Measurements from ENCODE around the gene GMCL1. TPM values are rescaled to one million over a fixed set of nuclear protein-coding genes. Genes with fewer than 3 reads are reported as not detected.

Gene GMCL1
- total and polyA plus RNA-seq, 9 of the 15 experiments (the other 6 are each of a cell fraction or from before 2014, with no cell fraction given): 7.0 to 27.3 (median 15.4) TPM

DNA sequence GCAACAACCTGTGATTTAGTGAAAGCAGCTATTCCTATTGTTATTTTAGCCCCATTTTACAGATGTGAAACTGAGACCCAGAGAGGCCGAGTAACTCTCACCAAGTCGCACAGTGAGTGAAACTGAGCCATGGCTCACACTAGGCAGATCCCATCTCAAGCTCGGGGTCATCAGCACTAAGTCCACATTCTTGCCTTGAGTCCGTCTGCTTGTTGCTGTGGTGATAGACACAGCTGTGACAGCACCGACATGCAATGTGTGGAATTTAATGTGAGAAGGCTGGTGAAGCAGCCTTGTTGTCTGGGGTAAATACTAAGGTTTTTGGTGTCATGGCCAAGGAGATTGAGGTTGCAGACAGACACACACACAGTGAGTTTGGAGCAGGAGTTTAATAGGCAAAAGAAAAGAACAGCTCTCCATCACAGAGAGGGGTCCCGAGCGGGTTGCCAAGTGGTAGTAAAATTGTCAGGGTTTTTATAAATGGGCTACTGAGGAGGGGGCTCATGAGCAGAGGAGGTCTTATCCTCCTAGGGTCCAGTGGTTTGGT is 40.2 kb upstream of the GMCL1 start (continued):
- TF ChIP-seq, protein P1, sequence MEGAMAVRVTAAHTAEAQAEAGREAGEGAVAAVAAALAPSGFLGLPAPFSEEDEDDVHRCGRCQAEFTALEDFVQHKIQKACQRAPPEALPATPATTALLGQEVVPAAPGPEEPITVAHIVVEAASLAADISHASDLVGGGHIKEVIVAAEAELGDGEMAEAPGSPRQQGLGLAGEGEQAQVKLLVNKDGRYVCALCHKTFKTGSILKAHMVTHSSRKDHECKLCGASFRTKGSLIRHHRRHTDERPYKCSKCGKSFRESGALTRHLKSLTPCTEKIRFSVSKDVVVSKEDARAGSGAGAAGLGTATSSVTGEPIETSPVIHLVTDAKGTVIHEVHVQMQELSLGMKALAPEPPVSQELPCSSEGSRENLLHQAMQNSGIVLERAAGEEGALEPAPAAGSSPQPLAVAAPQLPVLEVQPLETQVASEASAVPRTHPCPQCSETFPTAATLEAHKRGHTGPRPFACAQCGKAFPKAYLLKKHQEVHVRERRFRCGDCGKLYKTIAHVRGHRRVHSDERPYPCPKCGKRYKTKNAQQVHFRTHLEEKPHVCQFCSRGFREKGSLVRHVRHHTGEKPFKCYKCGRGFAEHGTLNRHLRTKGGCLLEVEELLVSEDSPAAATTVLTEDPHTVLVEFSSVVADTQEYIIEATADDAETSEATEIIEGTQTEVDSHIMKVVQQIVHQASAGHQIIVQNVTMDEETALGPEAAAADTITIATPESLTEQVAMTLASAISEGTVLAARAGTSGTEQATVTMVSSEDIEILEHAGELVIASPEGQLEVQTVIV (CRISPR knock-in tag; IDR thresholded peaks at IDR 0.05; ENCODE audit: borderline replicate concordance): no peak
- TF ChIP-seq, protein P2, sequence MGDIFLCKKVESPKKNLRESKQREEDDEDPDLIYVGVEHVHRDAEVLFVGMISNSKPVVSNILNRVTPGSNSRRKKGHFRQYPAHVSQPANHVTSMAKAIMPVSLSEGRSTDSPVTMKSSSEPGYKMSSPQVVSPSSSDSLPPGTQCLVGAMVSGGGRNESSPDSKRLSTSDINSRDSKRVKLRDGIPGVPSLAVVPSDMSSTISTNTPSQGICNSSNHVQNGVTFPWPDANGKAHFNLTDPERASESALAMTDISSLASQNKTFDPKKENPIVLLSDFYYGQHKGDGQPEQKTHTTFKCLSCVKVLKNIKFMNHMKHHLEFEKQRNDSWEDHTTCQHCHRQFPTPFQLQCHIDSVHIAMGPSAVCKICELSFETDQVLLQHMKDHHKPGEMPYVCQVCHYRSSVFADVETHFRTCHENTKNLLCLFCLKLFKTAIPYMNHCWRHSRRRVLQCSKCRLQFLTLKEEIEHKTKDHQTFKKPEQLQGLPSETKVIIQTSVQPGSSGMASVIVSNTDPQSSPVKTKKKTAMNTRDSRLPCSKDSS (IDR thresholded peaks at IDR 0.05; ENCODE audit: low read depth, partially characterized antibody): no peak
- TF ChIP-seq HDAC2 (IDR thresholded peaks at IDR 0.05) (0 out of 2 replicates have a peak, but pooled peaks have one; percentile 29), TCFL5 (CRISPR knock-in tag; conservative IDR thresholded peaks at IDR 0.05) (no peak), RBBP5 (IDR thresholded peaks at IDR 0.05; ENCODE audit: borderline replicate concordance, insufficient read depth, low read length, poor library complexity, severe bottlenecking) (no peak), HLTF (IDR thresholded peaks at IDR 0.05) (no peak), NBN (IDR thresholded peaks at IDR 0.05; ENCODE audit: low read depth) (no peak), BCOR (IDR thresholded peaks at IDR 0.05) (peak; percentile 76), ZNF316 (IDR thresholded peaks at IDR 0.05) (no peak), TAF7 (tag; IDR thresholded peaks at IDR 0.05) (no peak), RFX1 (IDR thresholded peaks at IDR 0.05) (peak; percentile 40), ZNF121 (CRISPR knock-in tag; conservative IDR thresholded peaks at IDR 0.05) (no peak), USF2 (CRISPR knock-in tag; IDR thresholded peaks at IDR 0.05) (no peak), TOE1 (IDR thresholded peaks at IDR 0.05; ENCODE audit: borderline replicate concordance) (no peak), TOE1 (CRISPR knock-in tag; IDR thresholded peaks at IDR 0.05; ENCODE audit: borderline replicate concordance, low read depth) (no peak), KDM4B (IDR thresholded peaks at IDR 0.05; ENCODE audit: borderline replicate concordance in 2 of 2, low read depth in 1 of 2) (no peak), POLR3A (IDR thresholded peaks at IDR 0.05; ENCODE audit: borderline replicate concordance, extremely low read depth, insufficient read depth, insufficient read length) (no peak), RBM25 (IDR thresholded peaks at IDR 0.05; ENCODE audit: low read depth, low read length, severe bottlenecking) (peak; percentile 88), ZSCAN32 (CRISPR knock-in tag; IDR thresholded peaks at IDR 0.05) (no peak), BDP1 (IDR thresholded peaks at IDR 0.05; ENCODE audit: insufficient read depth, insufficient read length) (no peak), CBX2 (IDR thresholded peaks at IDR 0.05; ENCODE audit: insufficient read depth, low read length, poor library complexity, severe bottlenecking) (no peak), TCF15 (CRISPR knock-in tag; IDR thresholded peaks at IDR 0.05) (no peak), KDM1A (IDR thresholded peaks at IDR 0.05) (peak; percentile 40 to 53; a peak in 2 of 4 replicates), CHD1 (IDR thresholded peaks at IDR 0.05; ENCODE audit: low read length) (no peak)
